ENCODE data around the gene PCDHGB3.

The PCDHGB3 gene

GRCh38 chr5:141421489-141421855, 51.4 kb downstream of the PCDHGB3 start:
- DNase-seq = no peak
